NCI-H524 (cell line): ENCODE measurements around the gene KIAA0930.
"Not testable (repeated sequence)": the region's sequence is repeated elsewhere in the genome, so short reads cannot be mapped to it uniquely, and the experiment has no call there.

ENCODE experiments used
- DNase-seq, 2 experiments: peaks; one replicate each; lab custom pipeline; 2025; lab: John Stamatoyannopoulos, UW

Gene KIAA0930

GRCh38 chr22:45200860-45201511, 39.7 kb downstream of the KIAA0930 start:
- DNase-seq = no peak

- DNase-seq = no peak
Measured at GRCh38 chr22:45200230-45200629, 40.5 kb downstream of the KIAA0930 start.

DNA sequence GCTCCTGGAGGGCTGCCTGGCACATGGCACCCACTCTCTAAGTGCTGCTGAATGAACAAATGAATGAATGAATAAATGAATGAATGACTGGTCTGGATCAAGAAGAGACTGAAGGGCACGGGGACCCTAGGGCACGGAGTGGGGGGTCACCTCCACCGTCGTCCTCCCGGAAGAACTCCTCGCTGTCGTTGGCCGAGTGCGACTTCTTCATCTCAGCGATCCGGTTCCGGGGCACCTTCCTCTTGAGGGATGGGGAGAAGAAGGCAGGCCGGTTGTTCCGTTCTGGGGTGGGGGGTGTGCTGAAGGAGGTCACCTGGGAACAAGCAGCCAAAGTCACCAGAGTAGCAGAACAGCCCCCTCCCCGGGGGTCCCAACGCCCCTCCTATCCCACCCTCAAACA, 41.0 kb downstream of the KIAA0930 start:
- DNase-seq = no peak

DNA sequence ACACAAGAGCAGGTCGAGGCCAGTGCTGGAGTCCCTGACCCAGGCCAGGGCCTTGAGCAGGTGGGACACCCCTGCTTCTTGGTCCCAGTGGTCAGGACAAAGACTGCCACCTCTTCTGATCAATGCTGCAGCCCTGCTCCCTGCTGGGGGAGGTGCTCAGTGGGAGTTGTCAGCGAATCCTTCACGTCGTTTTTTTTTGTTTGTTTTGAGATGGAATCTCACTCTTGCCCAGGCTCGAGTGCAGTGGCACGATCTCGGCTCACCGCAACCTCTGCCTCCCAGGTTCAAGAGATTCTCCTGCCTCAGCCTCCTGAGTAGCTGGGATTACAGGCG, 42.3 kb downstream of the KIAA0930 start:
- no peak for DNase-seq

DNA sequence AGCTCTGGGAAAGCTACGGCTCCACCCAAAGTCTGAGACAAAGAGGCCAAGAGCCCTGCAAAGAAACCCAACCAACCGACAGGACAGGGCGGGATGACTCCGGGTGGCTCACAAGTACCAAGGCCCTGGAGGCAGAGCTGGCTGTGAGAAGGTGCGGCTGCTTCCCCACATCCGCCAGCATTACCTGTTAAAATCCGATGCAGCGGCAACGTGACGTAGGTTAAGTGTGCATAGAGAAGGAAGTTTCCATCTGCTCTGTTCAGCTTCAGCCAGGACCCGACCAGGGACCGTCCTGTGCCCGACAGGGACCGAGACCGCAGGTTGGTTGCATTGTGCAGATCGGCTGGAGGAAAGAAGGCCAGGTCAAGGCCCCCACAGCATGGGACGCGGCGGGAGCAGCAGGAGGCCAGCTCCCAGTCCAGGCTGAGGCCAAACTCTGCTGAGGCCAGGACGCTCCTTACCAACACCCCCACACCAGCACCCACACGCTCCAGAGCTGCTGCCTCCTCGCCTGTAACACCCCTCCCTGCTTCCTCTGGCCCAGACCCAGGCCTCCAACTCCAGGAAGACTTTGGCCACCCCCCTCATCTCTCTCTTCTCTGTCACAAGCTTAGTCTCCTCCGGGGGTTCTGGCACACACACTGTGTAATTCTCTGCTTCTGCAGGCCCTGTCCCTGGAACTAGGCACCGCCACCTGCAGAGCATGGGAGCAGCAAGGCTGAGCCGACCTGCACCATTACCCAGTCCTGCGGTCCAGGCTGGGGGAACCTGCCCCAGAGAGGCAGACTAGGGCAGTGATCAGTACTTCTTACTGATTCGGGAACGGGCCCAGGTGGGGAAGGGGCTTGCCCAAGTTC, 42.9 kb downstream of the KIAA0930 start:
- no peak for DNase-seq

- DNase-seq = no peak
Measured at GRCh38 chr22:45196926-45197605, 43.6 kb downstream of the KIAA0930 start.

DNA sequence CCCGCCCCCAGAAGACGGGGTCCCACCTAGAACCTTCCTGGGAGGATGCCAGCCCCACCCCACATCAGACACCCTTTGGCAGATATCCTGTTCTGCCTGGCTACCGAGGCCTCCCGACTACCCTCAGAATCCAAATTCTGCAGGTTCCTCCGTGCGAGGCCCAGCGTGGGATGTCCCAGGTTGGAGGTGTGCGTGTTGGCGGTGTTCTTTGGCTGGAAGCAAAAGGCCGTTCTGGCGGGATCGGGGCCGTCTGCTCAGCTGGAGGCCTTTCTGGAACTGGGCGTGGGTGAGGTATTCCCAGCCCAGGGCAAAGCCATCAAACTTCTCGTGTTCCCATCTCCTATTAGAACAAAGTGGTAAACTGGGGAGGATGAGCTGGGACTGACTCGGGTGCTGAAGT, 44.4 kb downstream of the KIAA0930 start:
- DNase-seq = no peak

- no peak for DNase-seq
Measured at GRCh38 chr22:45195616-45196015, 45.1 kb downstream of the KIAA0930 start.

DNA sequence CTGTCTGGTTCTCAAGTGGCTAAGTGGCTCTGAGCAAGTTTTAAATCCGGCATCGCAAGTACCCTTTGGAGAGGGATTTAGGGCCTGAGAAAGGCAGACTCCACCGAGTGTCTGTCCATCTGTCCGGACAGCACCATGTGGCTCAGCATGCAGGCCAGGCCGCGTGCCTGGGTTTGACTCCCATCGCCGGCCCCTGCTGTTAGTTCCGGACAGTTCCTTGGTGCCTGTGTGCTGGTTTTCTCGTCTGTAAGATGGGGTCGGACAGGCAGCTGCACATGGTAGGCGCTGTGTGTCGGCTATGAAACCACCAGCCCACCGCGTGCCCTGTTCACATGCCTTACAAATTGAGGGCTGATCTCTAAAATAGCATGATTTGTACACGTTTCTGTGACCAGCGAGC, 46.0 kb downstream of the KIAA0930 start:
- DNase-seq = peak; percentile 79 to 88

GRCh38 chr22:45192701-45193187, 48.0 kb downstream of the KIAA0930 start:
- no peak for DNase-seq

GRCh38 chr22:45191746-45192145, 48.9 kb downstream of the KIAA0930 start:
- DNase-seq = not testable (repeated sequence)

- DNase-seq = no peak
Measured at GRCh38 chr22:45190202-45190872, 50.4 kb downstream of the KIAA0930 start.

DNA sequence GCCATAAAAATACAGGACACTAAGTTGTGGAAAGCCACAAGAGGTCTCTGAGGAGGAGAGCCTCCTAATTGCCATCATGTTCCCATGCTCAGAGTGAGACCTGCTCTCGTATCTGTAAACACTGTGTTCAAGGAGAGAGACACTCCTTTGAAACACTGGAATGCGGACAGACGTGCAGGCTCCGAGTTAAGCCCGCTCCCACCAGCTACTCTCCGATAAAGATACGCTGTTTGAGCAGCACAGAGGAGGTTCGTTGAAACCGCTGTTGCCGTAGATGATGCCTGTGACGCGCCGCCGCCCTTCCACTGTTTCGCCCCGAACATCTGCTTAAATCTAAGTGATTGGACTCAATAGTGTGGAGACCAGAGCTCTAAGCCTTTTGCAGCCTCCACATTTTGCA, 51.9 kb downstream of the KIAA0930 start:
- no peak for DNase-seq

DNA sequence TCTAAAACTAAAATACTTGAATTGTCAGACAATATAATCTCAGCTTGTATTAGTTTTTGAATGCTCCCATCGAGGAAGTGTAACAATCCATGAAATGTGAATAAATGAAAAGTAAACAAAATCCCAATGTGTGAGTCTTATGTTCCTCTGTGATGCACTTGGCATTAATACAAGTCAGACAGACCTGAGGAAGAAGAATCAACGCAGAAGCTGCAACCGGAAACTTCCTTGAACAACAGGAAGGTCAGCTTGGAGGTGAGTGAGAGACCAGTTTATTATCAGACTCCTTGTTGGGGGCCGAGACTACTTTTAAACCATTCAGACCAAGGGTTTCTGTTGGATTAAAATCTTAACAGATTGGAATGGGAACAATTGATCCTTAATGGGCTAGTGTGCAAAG, 52.8 kb downstream of the KIAA0930 start:
- DNase-seq = no peak

- no peak for DNase-seq
Measured at GRCh38 chr22:45185718-45186514, 54.8 kb downstream of the KIAA0930 start.

DNA sequence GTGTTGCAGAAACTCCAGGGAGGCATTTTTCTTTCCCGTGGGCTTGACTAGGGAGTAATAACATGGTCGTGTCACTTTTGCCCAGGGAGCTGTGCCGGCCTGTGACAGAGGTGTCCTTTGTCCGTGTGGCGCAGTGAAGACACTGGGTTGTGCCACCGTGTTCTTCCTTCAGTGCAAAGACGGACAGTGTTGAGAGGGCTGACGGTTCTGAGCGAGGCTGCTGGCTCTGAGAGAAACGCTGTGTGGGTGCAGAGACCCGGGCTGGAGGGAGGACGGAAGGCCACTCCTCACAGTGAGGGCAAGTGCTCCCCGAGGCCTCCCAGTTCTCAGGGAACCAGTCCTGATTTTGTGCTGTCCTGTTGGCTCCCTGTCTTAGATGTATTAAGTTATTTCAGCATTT, 56.7 kb downstream of the KIAA0930 start:
- DNase-seq = no peak

GRCh38 chr22:45181766-45182165, 58.9 kb downstream of the KIAA0930 start:
- DNase-seq = no peak

GRCh38 chr22:45181240-45181639, 59.5 kb downstream of the KIAA0930 start:
- DNase-seq = no peak

DNA sequence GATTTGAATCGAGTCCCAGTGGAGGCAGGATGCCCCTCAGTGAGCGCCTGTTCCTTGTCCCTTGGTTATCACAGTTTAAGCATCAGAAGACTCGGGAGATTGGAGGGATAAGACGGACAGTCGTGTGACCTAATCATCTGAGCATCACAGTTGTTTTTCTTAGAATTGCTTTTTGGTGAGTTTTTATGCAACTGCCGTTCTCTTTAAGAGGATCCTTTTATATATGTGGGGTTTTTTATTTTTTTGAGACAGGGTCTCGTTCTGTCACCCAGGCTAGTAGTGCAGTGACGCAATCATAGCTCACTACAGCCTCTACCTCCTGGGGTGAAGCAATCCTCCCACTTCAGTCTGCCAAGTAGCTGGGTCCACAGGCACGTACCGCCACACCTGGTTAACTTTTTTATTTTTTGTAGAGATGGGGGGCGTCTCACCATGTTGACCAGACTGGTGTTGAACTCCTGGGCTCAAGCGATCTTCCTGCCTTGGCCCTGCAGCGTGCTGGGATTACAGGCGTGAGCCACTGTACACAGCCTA, 60.5 kb downstream of the KIAA0930 start:
- DNase-seq = no peak

- DNase-seq = no peak
Measured at GRCh38 chr22:45179276-45180049, 61.2 kb downstream of the KIAA0930 start.
